ENCODE measurements around the gene TXNDC5.

DNA sequence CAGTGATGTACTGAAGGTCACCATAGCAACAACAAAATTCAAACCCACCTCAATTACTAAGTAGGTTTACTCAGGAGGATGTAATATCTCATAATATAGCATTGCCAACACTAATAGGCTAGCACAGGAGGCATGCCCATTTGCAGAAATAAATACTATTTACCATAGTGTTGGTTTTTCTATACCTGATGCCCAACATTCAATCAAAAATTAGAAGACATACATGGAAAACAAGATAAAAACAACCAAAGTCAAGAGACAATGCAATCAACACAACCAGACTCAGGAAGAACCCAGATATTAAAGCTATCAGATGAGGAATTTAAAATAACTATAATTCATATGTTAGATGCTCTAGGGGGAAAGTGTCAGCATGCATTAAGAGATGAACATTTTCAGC lies 14.3 kb upstream of the TXNDC5 start:
- TF ChIP-seq CTCF (IDR thresholded peaks at IDR 0.05) (no peak), EP300 (IDR thresholded peaks at IDR 0.05) (no peak), POLR2AphosphoS5 (IDR thresholded peaks at IDR 0.05) (no peak)

Data from upper lobe of left lung (tissue), 4 donors.